Measurements from ENCODE around the gene ATAD3B. TPM values are rescaled to one million over a fixed set of nuclear protein-coding genes. Genes with fewer than 3 reads are reported as not detected.
A peak's percentile ranks its signal among the peaks of the same experiment; 100 is the strongest.

ATAD3B gene
- total and polyA plus RNA-seq, 2 of the 4 experiments (the other 2 are of a cell fraction) = 13.8 to 29.0 TPM

- Histone ChIP-seq H4K8ac (ENCODE audit: low read depth in 2 of 2, low read length in 2 of 2) (no peak overlapping the region), H3K9ac (ENCODE audit: low read depth, low read length) (no peak overlapping the region), H3K9me1 (ENCODE audit: insufficient read depth, low read length) (0 out of 2 replicates have a peak, but pooled peaks cover 6% of the 10 kb centered on the region), H3K9me3 (ENCODE audit: control insufficient read depth, insufficient read depth, low read length) (no peaks in the 10 kb centered on the region), H2BK120ac (ENCODE audit: low read depth, low read length) (no peak overlapping the region), H3K79me1 (ENCODE audit: low read depth in 1 of 2, low read length in 2 of 2) (peaks cover 4 to 24% of the 10 kb centered on the region in 2 experiments), H2BK5ac (ENCODE audit: low read depth, low read length, poor library complexity, severe bottlenecking) (no peak overlapping the region), H2BK20ac (ENCODE audit: low read depth, low read length) (no peak overlapping the region), H2BK15ac (ENCODE audit: low read depth, low read length) (no peak overlapping the region), H2AK9ac (replicated peaks; ENCODE audit: low read depth, low read length, poor library complexity) (peak overlapping the region; percentile 37), H4K91ac (ENCODE audit: insufficient read depth, low read depth, low read length) (no peak overlapping the region), H2AFZ (replicated peaks; ENCODE audit: low read length, poor library complexity) (peak overlapping the region; percentile 21), H3K14ac (replicated peaks; ENCODE audit: low read depth, low read length) (no peak overlapping the region), H3K4me2 (ENCODE audit: low read depth, low read length) (no peak overlapping the region), H3K4me1 (ENCODE audit: control insufficient read depth, insufficient read depth, low read length) (no peaks in the 10 kb centered on the region), H3K23ac (ENCODE audit: low read depth, low read length) (no peak overlapping the region), H3K18ac (ENCODE audit: low read depth, low read length) (no peak overlapping the region), H3K4me3 (ENCODE audit: insufficient read depth, low read depth, low read length) (no peak overlapping the region), H4K5ac (ENCODE audit: low read depth, low read length) (no peak overlapping the region), H3K56ac (ENCODE audit: extremely low read depth, insufficient read depth, low read length) (no peak overlapping the region), H2AK5ac (ENCODE audit: low read depth, low read length) (no peak overlapping the region), H3K27me3 (ENCODE audit: control insufficient read depth, insufficient read depth, low read length) (no peaks in the 10 kb centered on the region), H4K20me1 (ENCODE audit: insufficient read depth, low read length) (peaks cover 10% of the 10 kb centered on the region), H3K4ac (ENCODE audit: low read depth, low read length) (no peak overlapping the region), H3K36me3 (ENCODE audit: control insufficient read depth, insufficient read depth, low read length) (peaks cover 52% of the 10 kb centered on the region), H3K27ac (ENCODE audit: insufficient read depth, low read length) (no peak overlapping the region)
- CTCF ChIA-PET = no interaction called here
- 91% methylated on average over 18 of the region's 42 CpGs; no CpG with 5 or more reads in 1 of the 2 experiments for WGBS, 2 experiments (ENCODE audit: extremely low coverage in 2 of 2, insufficient read length in 1 of 2)
- dilution Hi-C loops (cut with HindIII; ENCODE audit: low sequenced_read_pairs, unreplicated experiment) (no loop called here), intact Hi-C loops (cut with micrococcal nuclease) (no loop called here), in situ Hi-C loops (cut with MboI; ENCODE audit: low sequenced_read_pairs) (no loop called here)
- no peak for TF ChIP-seq MXI1 (IDR thresholded peaks at IDR 0.05; ENCODE audit: borderline replicate concordance, low read depth, low read length)
- no peak for TF ChIP-seq FOS (IDR thresholded peaks at IDR 0.05; ENCODE audit: low read depth, low read length)
- TF ChIP-seq SMC3 (IDR thresholded peaks at IDR 0.05; ENCODE audit: low read depth, low read length) = no peak
- no peak for TF ChIP-seq MAFK (IDR thresholded peaks at IDR 0.05; ENCODE audit: low read depth, low read length)
- no peak for TF ChIP-seq RAD21 (IDR thresholded peaks at IDR 0.05; ENCODE audit: low read length)
- no peak for TF ChIP-seq CTCF (conservative IDR thresholded peaks at IDR 0.05; ENCODE audit: low read depth, low read length)
- no peak for TF ChIP-seq USF2 (IDR thresholded peaks at IDR 0.05; ENCODE audit: low read depth, low read length)
- no peak for TF ChIP-seq ELK1 (IDR thresholded peaks at IDR 0.05; ENCODE audit: borderline replicate concordance, low read depth, low read length)
- no TSS peak for BruUV-seq (replicated peaks)
- DNase-seq (no peak), ATAC-seq (ENCODE audit: low read depth) (no peak)
- POLR2A ChIA-PET (ENCODE audit: unreplicated experiment) = no interaction called here
Observed at GRCh38 chr1:1479547-1480487, 8.3 kb downstream of the ATAD3B start.
